ENCODE results near the gene TRIP13.

DNA sequence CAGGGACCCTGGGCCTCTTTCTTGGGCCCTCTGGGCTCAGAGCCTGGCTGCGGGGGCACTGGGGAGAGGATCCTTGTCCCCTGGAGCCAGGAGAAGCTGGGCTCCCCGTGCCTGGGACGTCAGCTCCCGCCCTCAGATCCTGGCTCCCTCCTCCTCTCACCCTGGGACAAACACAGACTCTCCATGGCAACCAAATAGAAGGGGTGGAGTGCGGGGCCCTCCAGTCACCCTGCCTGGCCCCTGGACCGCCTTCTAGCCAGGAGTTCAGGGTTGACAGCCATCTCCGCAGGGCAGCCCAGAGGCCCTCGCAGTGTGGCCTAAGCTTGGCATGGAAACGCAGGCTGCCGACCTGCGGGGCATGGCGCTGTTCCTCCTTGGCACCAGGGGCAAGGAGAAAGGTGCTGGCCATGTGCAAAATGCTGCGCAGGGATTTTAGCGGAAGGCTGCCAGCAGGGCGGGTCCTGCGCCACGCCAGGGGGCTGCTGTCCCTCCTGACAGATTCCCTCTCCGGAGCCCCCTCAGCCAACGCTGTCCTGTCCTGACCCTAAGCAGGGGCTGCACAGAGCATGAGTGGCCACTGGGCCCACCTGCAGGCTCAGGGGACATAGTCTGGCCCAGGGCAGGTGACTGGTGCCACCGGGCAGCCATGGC lies 42.9 kb upstream of the TRIP13 start:
- TF ChIP-seq CTCF (IDR thresholded peaks at IDR 0.05; ENCODE audit: poor library complexity) (no peak), EZH2 (IDR thresholded peaks at IDR 0.05; ENCODE audit: borderline replicate concordance) (no peak)
